ENCODE results near the gene LZTS3. TPM values are rescaled to one million over a fixed set of nuclear protein-coding genes. Genes with fewer than 3 reads are reported as not detected.

LZTS3 gene
- total and polyA plus RNA-seq, 2 of the 13 experiments (the other 11 are each of a cell fraction or from before 2014, with no cell fraction given) = 10.1 to 31.3 TPM

DNA sequence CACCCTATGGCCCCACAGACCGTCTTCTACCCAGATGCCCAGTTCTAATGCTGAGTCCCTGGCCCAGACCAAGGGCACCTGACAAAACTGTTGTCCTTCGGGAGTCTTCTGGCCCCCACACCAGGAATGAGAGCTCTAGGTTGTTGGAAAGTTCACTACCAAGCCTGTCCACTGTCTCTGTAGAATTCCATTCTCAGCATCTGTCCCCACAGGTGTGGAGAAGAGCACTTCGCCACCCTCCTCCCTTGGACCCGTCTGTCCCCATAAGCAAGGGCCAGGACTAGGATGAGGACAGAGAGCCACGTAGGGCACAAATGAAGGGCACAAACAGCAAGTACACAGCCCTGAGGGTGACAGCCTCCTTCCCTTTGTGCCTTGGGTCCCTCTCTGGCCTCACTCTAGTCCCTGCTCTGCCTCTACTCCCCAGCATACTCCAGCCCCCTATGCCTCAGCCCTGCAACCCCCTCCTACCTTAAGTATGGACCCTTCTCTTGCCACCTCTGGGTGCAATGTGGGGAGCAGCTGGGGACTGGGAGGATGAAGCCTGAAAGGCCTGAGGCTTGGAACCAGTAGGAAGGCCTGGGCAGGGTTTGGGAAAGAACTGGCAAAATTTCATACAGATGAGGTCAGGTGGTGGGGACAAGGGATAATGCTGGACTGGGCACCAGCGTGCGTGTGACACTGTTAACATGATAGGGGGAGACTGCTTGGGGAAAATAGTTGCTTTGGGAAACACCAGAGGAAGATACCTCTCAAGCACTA lies 4.3 kb downstream of the LZTS3 start (continued):
- TF ChIP-seq ZNF570 (CRISPR knock-in tag; IDR thresholded peaks at IDR 0.05; ENCODE audit: borderline replicate concordance) (no peak), MBD4 (IDR thresholded peaks at IDR 0.05; ENCODE audit: borderline replicate concordance, low read length) (no peak), NR1H2 (CRISPR knock-in tag; IDR thresholded peaks at IDR 0.05; ENCODE audit: borderline replicate concordance, low read depth) (no peak), ZNF678 (CRISPR knock-in tag; IDR thresholded peaks at IDR 0.05) (no peak), MIER2 (CRISPR knock-in tag; IDR thresholded peaks at IDR 0.05) (0 out of 2 replicates have a peak, but pooled peaks have one; percentile 11), KMT2A (CRISPR knock-in tag; IDR thresholded peaks at IDR 0.05) (0 out of 2 replicates have a peak, but pooled peaks have one; percentile 2), ZFP36 (IDR thresholded peaks at IDR 0.05; ENCODE audit: borderline replicate concordance, low read depth, low read length, partially characterized antibody) (no peak), SAP130 (CRISPR knock-in tag; IDR thresholded peaks at IDR 0.05; ENCODE audit: low read depth) (no peak), CCDC6 (CRISPR knock-in tag; IDR thresholded peaks at IDR 0.05) (no peak), ZSCAN12 (CRISPR knock-in tag; IDR thresholded peaks at IDR 0.05) (no peak)
- TF ChIP-seq, protein P1, sequence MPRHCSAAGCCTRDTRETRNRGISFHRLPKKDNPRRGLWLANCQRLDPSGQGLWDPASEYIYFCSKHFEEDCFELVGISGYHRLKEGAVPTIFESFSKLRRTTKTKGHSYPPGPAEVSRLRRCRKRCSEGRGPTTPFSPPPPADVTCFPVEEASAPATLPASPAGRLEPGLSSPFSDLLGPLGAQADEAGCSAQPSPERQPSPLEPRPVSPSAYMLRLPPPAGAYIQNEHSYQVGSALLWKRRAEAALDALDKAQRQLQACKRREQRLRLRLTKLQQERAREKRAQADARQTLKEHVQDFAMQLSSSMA (CRISPR knock-in tag; IDR thresholded peaks at IDR 0.05) = 0 out of 2 replicates have a peak, but pooled peaks have one; percentile 23
- TF ChIP-seq, protein P2, sequence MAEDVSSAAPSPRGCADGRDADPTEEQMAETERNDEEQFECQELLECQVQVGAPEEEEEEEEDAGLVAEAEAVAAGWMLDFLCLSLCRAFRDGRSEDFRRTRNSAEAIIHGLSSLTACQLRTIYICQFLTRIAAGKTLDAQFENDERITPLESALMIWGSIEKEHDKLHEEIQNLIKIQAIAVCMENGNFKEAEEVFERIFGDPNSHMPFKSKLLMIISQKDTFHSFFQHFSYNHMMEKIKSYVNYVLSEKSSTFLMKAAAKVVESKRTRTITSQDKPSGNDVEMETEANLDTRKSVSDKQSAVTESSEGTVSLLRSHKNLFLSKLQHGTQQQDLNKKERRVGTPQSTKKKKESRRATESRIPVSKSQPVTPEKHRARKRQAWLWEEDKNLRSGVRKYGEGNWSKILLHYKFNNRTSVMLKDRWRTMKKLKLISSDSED (CRISPR knock-in tag; IDR thresholded peaks at IDR 0.05) = no peak
- TF ChIP-seq, protein P3, sequence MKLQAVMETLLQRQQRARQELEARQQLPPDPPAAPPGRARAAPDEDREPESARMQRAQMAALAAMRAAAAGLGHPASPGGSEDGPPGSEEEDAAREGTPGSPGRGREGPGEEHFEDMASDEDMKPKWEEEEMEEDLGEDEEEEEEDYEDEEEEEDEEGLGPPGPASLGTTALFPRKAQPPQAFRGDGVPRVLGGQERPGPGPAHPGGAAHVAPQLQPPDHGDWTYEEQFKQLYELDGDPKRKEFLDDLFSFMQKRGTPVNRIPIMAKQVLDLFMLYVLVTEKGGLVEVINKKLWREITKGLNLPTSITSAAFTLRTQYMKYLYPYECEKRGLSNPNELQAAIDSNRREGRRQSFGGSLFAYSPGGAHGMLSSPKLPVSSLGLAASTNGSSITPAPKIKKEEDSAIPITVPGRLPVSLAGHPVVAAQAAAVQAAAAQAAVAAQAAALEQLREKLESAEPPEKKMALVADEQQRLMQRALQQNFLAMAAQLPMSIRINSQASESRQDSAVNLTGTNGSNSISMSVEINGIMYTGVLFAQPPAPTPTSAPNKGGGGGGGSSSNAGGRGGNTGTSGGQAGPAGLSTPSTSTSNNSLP (IDR thresholded peaks at IDR 0.05; ENCODE audit: low read depth, low read length) = no peak
- TF ChIP-seq, protein P4, sequence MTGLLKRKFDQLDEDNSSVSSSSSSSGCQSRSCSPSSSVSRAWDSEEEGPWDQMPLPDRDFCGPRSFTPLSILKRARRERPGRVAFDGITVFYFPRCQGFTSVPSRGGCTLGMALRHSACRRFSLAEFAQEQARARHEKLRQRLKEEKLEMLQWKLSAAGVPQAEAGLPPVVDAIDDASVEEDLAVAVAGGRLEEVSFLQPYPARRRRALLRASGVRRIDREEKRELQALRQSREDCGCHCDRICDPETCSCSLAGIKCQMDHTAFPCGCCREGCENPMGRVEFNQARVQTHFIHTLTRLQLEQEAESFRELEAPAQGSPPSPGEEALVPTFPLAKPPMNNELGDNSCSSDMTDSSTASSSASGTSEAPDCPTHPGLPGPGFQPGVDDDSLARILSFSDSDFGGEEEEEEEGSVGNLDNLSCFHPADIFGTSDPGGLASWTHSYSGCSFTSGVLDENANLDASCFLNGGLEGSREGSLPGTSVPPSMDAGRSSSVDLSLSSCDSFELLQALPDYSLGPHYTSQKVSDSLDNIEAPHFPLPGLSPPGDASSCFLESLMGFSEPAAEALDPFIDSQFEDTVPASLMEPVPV (CRISPR knock-in tag; IDR thresholded peaks at IDR 0.05) = peak; percentile 22; the same call in 1 of the 2 replicates
- TF ChIP-seq, protein P5, sequence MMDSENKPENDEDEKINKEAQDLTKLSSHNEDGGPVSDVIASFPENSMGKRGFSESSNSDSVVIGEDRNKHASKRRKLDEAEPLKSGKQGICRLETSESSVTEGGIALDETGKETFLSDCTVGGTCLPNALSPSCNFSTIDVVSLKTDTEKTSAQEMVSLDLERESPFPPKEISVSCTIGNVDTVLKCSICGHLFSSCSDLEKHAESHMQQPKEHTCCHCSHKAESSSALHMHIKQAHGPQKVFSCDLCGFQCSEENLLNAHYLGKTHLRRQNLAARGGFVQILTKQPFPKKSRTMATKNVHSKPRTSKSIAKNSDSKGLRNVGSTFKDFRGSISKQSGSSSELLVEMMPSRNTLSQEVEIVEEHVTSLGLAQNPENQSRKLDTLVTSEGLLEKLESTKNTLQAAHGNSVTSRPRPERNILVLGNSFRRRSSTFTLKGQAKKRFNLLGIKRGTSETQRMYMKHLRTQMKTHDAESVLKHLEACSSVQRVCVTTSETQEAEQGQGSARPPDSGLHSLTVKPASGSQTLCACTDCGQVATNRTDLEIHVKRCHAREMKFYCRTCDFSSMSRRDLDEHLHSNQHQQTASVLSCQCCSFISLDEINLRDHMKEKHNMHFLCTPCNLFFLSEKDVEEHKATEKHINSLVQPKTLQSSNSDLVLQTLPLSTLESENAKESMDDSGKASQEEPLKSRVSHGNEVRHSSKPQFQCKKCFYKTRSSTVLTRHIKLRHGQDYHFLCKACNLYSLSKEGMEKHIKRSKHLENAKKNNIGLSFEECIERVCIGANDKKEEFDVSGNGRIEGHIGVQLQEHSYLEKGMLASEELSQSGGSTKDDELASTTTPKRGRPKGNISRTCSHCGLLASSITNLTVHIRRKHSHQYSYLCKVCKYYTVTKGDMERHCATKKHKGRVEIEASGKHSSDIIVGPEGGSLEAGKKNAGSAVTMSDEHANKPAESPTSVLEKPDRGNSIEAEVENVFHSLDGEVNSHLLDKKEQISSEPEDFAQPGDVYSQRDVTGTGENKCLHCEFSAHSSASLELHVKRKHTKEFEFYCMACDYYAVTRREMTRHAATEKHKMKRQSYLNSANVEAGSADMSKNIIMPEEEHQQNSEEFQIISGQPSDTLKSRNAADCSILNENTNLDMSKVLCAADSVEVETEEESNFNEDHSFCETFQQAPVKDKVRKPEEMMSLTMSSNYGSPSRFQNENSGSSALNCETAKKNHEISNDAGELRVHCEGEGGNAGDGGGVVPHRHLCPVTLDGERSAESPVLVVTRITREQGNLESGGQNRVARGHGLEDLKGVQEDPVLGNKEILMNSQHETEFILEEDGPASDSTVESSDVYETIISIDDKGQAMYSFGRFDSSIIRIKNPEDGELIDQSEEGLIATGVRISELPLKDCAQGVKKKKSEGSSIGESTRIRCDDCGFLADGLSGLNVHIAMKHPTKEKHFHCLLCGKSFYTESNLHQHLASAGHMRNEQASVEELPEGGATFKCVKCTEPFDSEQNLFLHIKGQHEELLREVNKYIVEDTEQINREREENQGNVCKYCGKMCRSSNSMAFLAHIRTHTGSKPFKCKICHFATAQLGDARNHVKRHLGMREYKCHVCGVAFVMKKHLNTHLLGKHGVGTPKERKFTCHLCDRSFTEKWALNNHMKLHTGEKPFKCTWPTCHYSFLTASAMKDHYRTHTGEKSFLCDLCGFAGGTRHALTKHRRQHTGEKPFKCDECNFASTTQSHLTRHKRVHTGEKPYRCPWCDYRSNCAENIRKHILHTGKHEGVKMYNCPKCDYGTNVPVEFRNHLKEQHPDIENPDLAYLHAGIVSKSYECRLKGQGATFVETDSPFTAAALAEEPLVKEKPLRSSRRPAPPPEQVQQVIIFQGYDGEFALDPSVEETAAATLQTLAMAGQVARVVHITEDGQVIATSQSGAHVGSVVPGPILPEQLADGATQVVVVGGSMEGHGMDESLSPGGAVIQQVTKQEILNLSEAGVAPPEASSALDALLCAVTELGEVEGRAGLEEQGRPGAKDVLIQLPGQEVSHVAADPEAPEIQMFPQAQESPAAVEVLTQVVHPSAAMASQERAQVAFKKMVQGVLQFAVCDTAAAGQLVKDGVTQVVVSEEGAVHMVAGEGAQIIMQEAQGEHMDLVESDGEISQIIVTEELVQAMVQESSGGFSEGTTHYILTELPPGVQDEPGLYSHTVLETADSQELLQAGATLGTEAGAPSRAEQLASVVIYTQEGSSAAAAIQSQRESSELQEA (CRISPR knock-in tag; IDR thresholded peaks at IDR 0.05; ENCODE audit: not compliant biosample characterization) = peak; percentile 18
